Cardiac muscle cell (in vitro differentiated cells and primary cell): ENCODE results near the gene ASXL2. TPM values are rescaled to one million over a fixed set of nuclear protein-coding genes. Genes with fewer than 3 reads are reported as not detected.

Experiments
- DNase-seq, 2 donors: peaks; one replicate each; pipeline versions ENCODE4 v3.0.0 to v3.0.0-alpha.2; 2010 to 2017; ENCODE audit warnings: low read depth in 1 of 2, low spot score in 1 of 2
- H3K27ac ChIP-seq: fragments of 200-600 bp; sonication (generic); 2 replicates; pipeline ENCODE4 v1.5.1; 2016
- H3K27me3 ChIP-seq: fragments of 200-600 bp; sonication (generic); 2 replicates; pipeline ENCODE4 v1.6.0; 2016; ENCODE audit warnings: control low read depth
- H3K36me3 ChIP-seq: fragments of 200-600 bp; sonication (generic); 2 replicates; pipeline ENCODE4 v1.5.1; 2016; ENCODE audit warnings: control low read depth
- H3K4me1 ChIP-seq: fragments of 200-600 bp; sonication (generic); 2 replicates; pipeline ENCODE4 v1.8.1; 2017; ENCODE audit warnings: low read depth, mild to moderate bottlenecking, mixed run types
- H3K4me3 ChIP-seq: fragments of 200-600 bp; sonication (generic); 2 replicates; pipeline ENCODE4 v1.5.1; 2016; ENCODE audit warnings: mild to moderate bottlenecking
- H3K9me3 ChIP-seq: fragments of 200-600 bp; sonication (generic); 2 replicates; pipeline ENCODE4 v1.5.1; 2017; ENCODE audit warnings: low read depth, mild to moderate bottlenecking, control low read depth
- CTCF ChIP-seq: IDR thresholded peaks from 2 replicates; pipeline ENCODE4 v1.5.1; 2012; ENCODE audit warnings: low read depth, mild to moderate bottlenecking, low read length
- polyA plus RNA-seq: library from polyadenylated mRNA; unstranded; fragments of >200 nt; fragmentation: Nextera tagmentation; extraction: Ambion mirVana; gene quantifications from 2 replicates; pipeline ENCODE4 v1.2.1, GENCODE V29; 2016
- total RNA-seq: library from RNA; depleted of rRNA; stranded (reverse); fragments of >200 nt; gene quantifications from 2 replicates; pipeline ENCODE4 v1.2.3, GENCODE V29; 2016

ASXL2 gene
- total and polyA plus RNA-seq, 2 experiments from 2014 or later = 5.3 to 14.7 TPM

GRCh38 chr2:25894135-25894830, 16.0 kb upstream of the ASXL2 start:
- Histone ChIP-seq H3K4me1 (no peaks in the 10 kb centered on the region), H3K27ac (no peak overlapping the region), H3K4me3 (no peak overlapping the region), H3K36me3 (no peaks in the 10 kb centered on the region), H3K9me3 (no peaks in the 10 kb centered on the region), H3K27me3 (no peaks in the 10 kb centered on the region)
- DNase-seq = peak in 1 of 2 donors; percentile 77
- no peak for TF ChIP-seq CTCF

GRCh38 chr2:25891672-25892071, 13.4 kb upstream of the ASXL2 start:
- Histone ChIP-seq H3K27me3 (no peaks in the 10 kb centered on the region), H3K9me3 (no peaks in the 10 kb centered on the region), H3K36me3 (no peaks in the 10 kb centered on the region), H3K27ac (no peak overlapping the region), H3K4me3 (no peak overlapping the region), H3K4me1 (no peaks in the 10 kb centered on the region)
- no peak for TF ChIP-seq CTCF
- no peak for DNase-seq

GRCh38 chr2:25887624-25888242, 9.4 kb upstream of the ASXL2 start:
- Histone ChIP-seq H3K4me1 (no peaks in the 10 kb centered on the region), H3K9me3 (no peaks in the 10 kb centered on the region), H3K36me3 (no peaks in the 10 kb centered on the region), H3K27me3 (peaks cover 13% of the 10 kb centered on the region), H3K27ac (no peak overlapping the region), H3K4me3 (no peak overlapping the region)
- no peak for TF ChIP-seq CTCF
- no peak for DNase-seq

DNA sequence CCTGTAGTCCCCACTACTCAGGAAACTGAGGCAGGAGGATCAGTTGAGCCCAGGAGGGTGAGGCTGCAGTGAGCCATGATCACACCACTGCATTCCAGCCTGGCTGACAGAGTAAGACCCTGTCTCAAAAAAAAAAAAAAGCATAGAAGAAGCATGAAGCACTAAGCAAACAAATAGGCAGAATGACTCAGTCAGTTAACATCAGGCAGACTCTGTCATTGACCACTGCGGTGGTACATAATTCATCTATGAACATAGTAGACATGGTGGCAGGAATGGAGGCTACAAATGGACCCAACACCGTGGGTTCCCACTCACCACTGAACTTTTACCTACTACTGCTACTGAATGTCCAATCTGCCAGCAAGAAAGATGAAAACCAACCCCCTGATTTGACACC, 7.6 kb upstream of the ASXL2 start:
- Histone ChIP-seq H3K36me3 (no peaks in the 10 kb centered on the region), H3K4me1 (no peaks in the 10 kb centered on the region), H3K27me3 (peaks cover 19% of the 10 kb centered on the region), H3K4me3 (no peak overlapping the region), H3K9me3 (no peaks in the 10 kb centered on the region), H3K27ac (no peak overlapping the region)
- no peak for TF ChIP-seq CTCF
- DNase-seq = no peak

- no peaks in the 10 kb centered on the region for H3K9me3 ChIP-seq
- no peak overlapping the region for H3K4me3 ChIP-seq
- DNase-seq = no peak
- H3K27ac ChIP-seq = no peak overlapping the region
- peaks cover 22% of the 10 kb centered on the region for H3K27me3 ChIP-seq
- peaks cover 4% of the 10 kb centered on the region for H3K4me1 ChIP-seq
- no peaks in the 10 kb centered on the region for H3K36me3 ChIP-seq
- TF ChIP-seq CTCF = no peak
Observed at GRCh38 chr2:25881764-25882163, 3.5 kb upstream of the ASXL2 start.
